HEK293 (cell line): ENCODE results near the gene DDX47.
A peak's percentile ranks its signal among the peaks of the same experiment; 100 is the strongest.

Experiments used
- CTCF ChIA-PET: fragments of 350-600 bp; formaldehyde crosslinking; extraction: SDS; loops from one replicate; lab custom pipeline; 2021; ENCODE audit warnings: antibody characterized with exemption; lab: Yijun Ruan, JAX
- POLR2A ChIA-PET: fragments of 300-600 bp; formaldehyde crosslinking; extraction: SDS; loops from one replicate; lab custom pipeline; 2020; ENCODE audit warnings: antibody characterized with exemption, inconsistent platforms; lab: Yijun Ruan, JAX
- H3K27ac ChIP-seq: fragments of 200-500 bp; sonication (Bioruptor generic); 2 replicates; pipeline ENCODE4 v1.5.1; 2014; ENCODE audit warnings: low read depth, low read length, control low read depth, inconsistent platforms; ENCODE audit errors: extremely low read depth
- H3K36me3 ChIP-seq, 2 experiments: fragments of 200-500 bp in 1 of 2; sonication (Bioruptor generic) in 1 of 2; 1 replicate in 1 of 2; 2 replicates in 1 of 2; pipeline ENCODE4 v1.5.1; 2014 to 2017; ENCODE audit warnings: inconsistent platforms in 2 of 2, low read length in 2 of 2; ENCODE audit not compliant: control insufficient read depth in 2 of 2, insufficient read depth in 1 of 2
- H3K4me1 ChIP-seq: fragments of 200-500 bp; sonication (Bioruptor generic); 2 replicates; pipeline ENCODE4 v1.5.1; 2014; ENCODE audit warnings: mild to moderate bottlenecking, low read length, inconsistent platforms; ENCODE audit not compliant: control insufficient read depth, insufficient read depth
- H3K4me3 ChIP-seq: 2 replicates; pipeline ENCODE4 v1.5.1; 2011; ENCODE audit warnings: low read depth, mild to moderate bottlenecking, control low read depth, low read length, moderate library complexity
- H3K9me3 ChIP-seq: fragments of 200-500 bp; sonication (Bioruptor generic); 2 replicates; pipeline ENCODE4 v1.5.1; 2014; ENCODE audit warnings: low read depth, low read length, inconsistent platforms; ENCODE audit not compliant: control insufficient read depth, insufficient read depth
- GFI1B ChIP-seq: fragments of 450-650 bp; formaldehyde crosslinking; IDR thresholded peaks from 2 replicates; pipeline ENCODE4 v1.5.1; 2016; ENCODE audit warnings: missing biosample characterization, missing genetic modification characterization
- KLF7 ChIP-seq: fragments of 450-650 bp; formaldehyde crosslinking; IDR thresholded peaks from 2 replicates; pipeline ENCODE4 v1.5.1; 2016; ENCODE audit warnings: missing biosample characterization, missing genetic modification characterization, borderline replicate concordance
- SP7 ChIP-seq: fragments of 450-650 bp; formaldehyde crosslinking; IDR thresholded peaks from 2 replicates; pipeline ENCODE4 v1.5.1; 2016; ENCODE audit warnings: missing biosample characterization, missing genetic modification characterization
- TCF7L2 ChIP-seq: IDR thresholded peaks from 2 replicates; pipeline ENCODE4 v1.6.1; 2011; ENCODE audit warnings: low read depth, mild to moderate bottlenecking, inconsistent platforms, low read length, moderate library complexity, borderline replicate concordance
- ZBTB1 ChIP-seq: fragments of 450-650 bp; formaldehyde crosslinking; IDR thresholded peaks from 2 replicates; pipeline ENCODE4 v1.5.1; 2016; ENCODE audit warnings: missing biosample characterization, missing genetic modification characterization
- ZBTB17 ChIP-seq: fragments of 450-650 bp; formaldehyde crosslinking; IDR thresholded peaks from 2 replicates; pipeline ENCODE4 v1.5.1; 2016; ENCODE audit warnings: missing biosample characterization, missing genetic modification characterization
- ZBTB20 ChIP-seq: fragments of 450-650 bp; formaldehyde crosslinking; IDR thresholded peaks from 2 replicates; pipeline ENCODE4 v1.5.1; 2016; ENCODE audit warnings: missing biosample characterization, missing genetic modification characterization
- ZBTB7A ChIP-seq: fragments of 450-650 bp; formaldehyde crosslinking; IDR thresholded peaks from 2 replicates; pipeline ENCODE4 v1.5.1; 2016; ENCODE audit warnings: low read depth, missing biosample characterization, missing genetic modification characterization
- ZEB2 ChIP-seq: fragments of 450-650 bp; formaldehyde crosslinking; IDR thresholded peaks from 2 replicates; pipeline ENCODE4 v1.5.1; 2016; ENCODE audit warnings: missing biosample characterization, missing genetic modification characterization
- ZNF10 ChIP-seq: fragments of 450-650 bp; formaldehyde crosslinking; IDR thresholded peaks from 2 replicates; pipeline ENCODE4 v1.5.1; 2017; ENCODE audit warnings: missing biosample characterization, missing genetic modification characterization
- ZNF2 ChIP-seq: fragments of 450-650 bp; formaldehyde crosslinking; IDR thresholded peaks from 2 replicates; pipeline ENCODE4 v1.5.1; 2016; ENCODE audit warnings: missing biosample characterization, missing genetic modification characterization
- ZNF239 ChIP-seq: fragments of 450-650 bp; formaldehyde crosslinking; IDR thresholded peaks from 2 replicates; pipeline ENCODE4 v1.5.1; 2016; ENCODE audit warnings: missing biosample characterization, missing genetic modification characterization
- ZNF280D ChIP-seq: fragments of 450-650 bp; formaldehyde crosslinking; IDR thresholded peaks from 2 replicates; pipeline ENCODE4 v1.5.1; 2016; ENCODE audit warnings: missing biosample characterization, missing genetic modification characterization
- ZNF292 ChIP-seq: fragments of 450-650 bp; formaldehyde crosslinking; IDR thresholded peaks from 2 replicates; pipeline ENCODE4 v1.5.1; 2016; ENCODE audit warnings: low read depth, missing biosample characterization, missing genetic modification characterization, borderline replicate concordance
- ZNF335 ChIP-seq: fragments of 450-650 bp; formaldehyde crosslinking; conservative IDR thresholded peaks from 2 replicates; pipeline ENCODE4 v1.5.1; 2016; ENCODE audit warnings: missing biosample characterization, missing genetic modification characterization
- ZNF433 ChIP-seq: fragments of 450-650 bp; formaldehyde crosslinking; IDR thresholded peaks from 2 replicates; pipeline ENCODE4 v1.5.1; 2016; ENCODE audit warnings: missing biosample characterization, missing genetic modification characterization, low read depth
- ZNF596 ChIP-seq: fragments of 450-650 bp; IDR thresholded peaks from 2 replicates; pipeline ENCODE4 v1.5.0; 2018; ENCODE audit warnings: missing biosample characterization, mild to moderate bottlenecking, missing genetic modification characterization, moderate library complexity
- ZNF629 ChIP-seq: fragments of 450-650 bp; formaldehyde crosslinking; IDR thresholded peaks from 2 replicates; pipeline ENCODE4 v1.5.1; 2017; ENCODE audit warnings: missing biosample characterization, missing genetic modification characterization
- ZNF660 ChIP-seq: fragments of 450-650 bp; IDR thresholded peaks from 2 replicates; pipeline ENCODE4 v1.5.1; 2018; ENCODE audit warnings: missing biosample characterization, mild to moderate bottlenecking, missing genetic modification characterization
- ZNF677 ChIP-seq: fragments of 450-650 bp; IDR thresholded peaks from 2 replicates; pipeline ENCODE4 v1.5.0; 2018; ENCODE audit warnings: missing biosample characterization, mild to moderate bottlenecking, missing genetic modification characterization, moderate library complexity
- ZNF843 ChIP-seq: fragments of 450-650 bp; formaldehyde crosslinking; IDR thresholded peaks from 2 replicates; pipeline ENCODE4 v1.5.1; 2016; ENCODE audit warnings: missing biosample characterization, missing genetic modification characterization
- ZSCAN30 ChIP-seq: fragments of 450-650 bp; IDR thresholded peaks from 2 replicates; pipeline ENCODE4 v1.5.1; 2018; ENCODE audit warnings: missing biosample characterization, mild to moderate bottlenecking, missing genetic modification characterization, moderate library complexity
- TF ChIP-seq, protein P1 (sequence below): fragments of 450-650 bp; formaldehyde crosslinking; IDR thresholded peaks from 2 replicates; pipeline ENCODE4 v1.5.1; 2016; ENCODE audit warnings: missing biosample characterization, missing genetic modification characterization
- TF ChIP-seq, protein P2 (sequence below): fragments of 450-650 bp; formaldehyde crosslinking; IDR thresholded peaks from 2 replicates; pipeline ENCODE4 v1.5.1; 2016; ENCODE audit warnings: missing biosample characterization, missing genetic modification characterization

DDX47 gene

DNA sequence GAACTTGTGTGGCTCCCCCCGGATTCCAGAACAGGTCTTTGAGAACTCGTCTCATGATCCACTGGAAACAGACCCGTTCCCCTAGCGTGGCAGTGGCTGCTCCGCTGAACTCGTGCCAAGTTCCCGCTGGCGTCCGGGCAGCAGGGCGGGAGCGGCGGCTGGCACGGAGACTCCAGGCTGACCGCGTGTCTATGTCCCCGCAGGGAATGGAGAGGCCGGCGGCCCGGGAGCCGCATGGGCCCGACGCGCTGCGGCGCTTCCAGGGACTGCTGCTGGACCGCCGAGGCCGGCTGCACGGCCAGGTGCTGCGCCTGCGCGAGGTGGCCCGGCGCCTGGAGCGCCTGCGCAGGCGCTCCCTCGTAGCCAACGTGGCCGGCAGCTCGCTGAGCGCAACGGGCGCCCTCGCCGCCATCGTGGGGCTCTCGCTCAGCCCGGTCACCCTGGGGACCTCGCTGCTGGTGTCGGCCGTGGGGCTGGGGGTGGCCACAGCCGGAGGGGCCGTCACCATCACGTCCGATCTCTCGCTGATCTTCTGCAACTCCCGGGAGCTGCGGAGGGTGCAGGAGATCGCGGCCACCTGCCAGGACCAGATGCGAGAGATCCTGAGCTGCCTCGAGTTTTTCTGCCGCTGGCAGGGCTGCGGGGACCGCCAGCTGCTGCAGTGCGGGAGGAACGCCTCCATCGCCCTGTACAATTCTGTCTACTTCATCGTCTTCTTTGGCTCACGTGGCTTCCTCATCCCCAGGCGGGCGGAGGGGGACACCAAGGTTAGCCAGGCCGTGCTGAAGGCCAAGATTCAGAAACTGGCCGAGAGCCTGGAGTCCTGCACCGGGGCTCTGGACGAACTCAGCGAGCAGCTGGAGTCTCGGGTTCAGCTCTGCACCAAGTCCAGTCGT, 26.2 kb upstream of the DDX47 start (continued):
- TF ChIP-seq ZNF433 = no peak
- no peak for TF ChIP-seq KLF7 (tag by site-specific recombination)
- no peak for TF ChIP-seq ZNF280D (tag by site-specific recombination)
- no peak for TF ChIP-seq ZNF292 (tag by site-specific recombination)

GRCh38 chr12:12788131-12788530, 25.0 kb upstream of the DDX47 start:
- POLR2A ChIA-PET = interaction anchor here (1.2 to 2.1 kb wide), 3 partner anchors 49 to 103 kb away, joined by 5 to 12 read pairs (median 6); partner anchors contain the start of gene GPRC5A
- no peak overlapping the region for H3K4me3 ChIP-seq
- 0 out of 2 replicates have a peak, but pooled peaks have one; percentile 22 for TF ChIP-seq ZBTB17 (tag by site-specific recombination)
- TF ChIP-seq SP7 = no peak
- no peak for TF ChIP-seq GFI1B (tag by site-specific recombination)
- TF ChIP-seq, protein P1, sequence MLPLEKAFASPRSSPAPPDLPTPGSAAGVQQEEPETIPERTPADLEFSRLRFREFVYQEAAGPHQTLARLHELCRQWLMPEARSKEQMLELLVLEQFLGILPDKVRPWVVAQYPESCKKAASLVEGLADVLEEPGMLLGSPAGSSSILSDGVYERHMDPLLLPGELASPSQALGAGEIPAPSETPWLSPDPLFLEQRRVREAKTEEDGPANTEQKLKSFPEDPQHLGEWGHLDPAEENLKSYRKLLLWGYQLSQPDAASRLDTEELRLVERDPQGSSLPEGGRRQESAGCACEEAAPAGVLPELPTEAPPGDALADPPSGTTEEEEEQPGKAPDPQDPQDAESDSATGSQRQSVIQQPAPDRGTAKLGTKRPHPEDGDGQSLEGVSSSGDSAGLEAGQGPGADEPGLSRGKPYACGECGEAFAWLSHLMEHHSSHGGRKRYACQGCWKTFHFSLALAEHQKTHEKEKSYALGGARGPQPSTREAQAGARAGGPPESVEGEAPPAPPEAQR (tag by site-specific recombination) = no peak
- TF ChIP-seq ZNF239 = no peak
- no peak for TF ChIP-seq ZBTB7A (tag by site-specific recombination)
- no peak for TF ChIP-seq ZBTB1 (tag by site-specific recombination)
- TF ChIP-seq, all 188 proteins: peak for 1
- Histone ChIP-seq H3K9me3 (no peaks in the 10 kb centered on the region), H3K4me1 (peaks cover 29% of the 10 kb centered on the region), H3K27ac (no peak overlapping the region; the same call in 1 of the 2 replicates), H3K36me3 (no peaks in the 10 kb centered on the region)
- CTCF ChIA-PET = interaction anchor here (0.6 to 3.3 kb wide), 29 partner anchors 9 to 467 kb away, joined by 3 to 28 read pairs (median 6); partner anchors contain the start of gene DDX47

- no peak overlapping the region for H3K4me3 ChIP-seq
- H3K4me1 ChIP-seq = peaks cover 29% of the 10 kb centered on the region
- H3K9me3 ChIP-seq = no peaks in the 10 kb centered on the region
- CTCF ChIA-PET = interaction anchor here (0.6 to 3.3 kb wide), 39 partner anchors 9 to 467 kb away, joined by 3 to 28 read pairs (median 5); partner anchors contain the start of genes DDX47 and GPRC5A
- H3K36me3 ChIP-seq = no peaks in the 10 kb centered on the region
- POLR2A ChIA-PET = interaction anchor here (0.6 to 2.0 kb wide), 3 partner anchors 15 to 107 kb away, joined by 3 to 12 read pairs (median 4); no protein-coding TSS in a partner anchor
- no peak overlapping the region for H3K27ac ChIP-seq
- TF ChIP-seq ZNF677 (no peak), ZNF10 (no peak), ZNF335 (tag by site-specific recombination) (peak; percentile 48; the same call in 1 of the 2 replicates), ZNF2 (tag by site-specific recombination) (peak; percentile 30; the same call in 1 of the 2 replicates), ZNF843 (tag by site-specific recombination) (no peak), ZNF596 (tag by site-specific recombination) (peak; percentile 95), ZSCAN30 (tag by site-specific recombination) (peak; percentile 53; the same call in 1 of the 2 replicates), TCF7L2 (no peak), ZNF660 (tag by site-specific recombination) (peak; percentile 57; the same call in 1 of the 2 replicates), ZEB2 (peak; percentile 36; the same call in 1 of the 2 replicates), ZBTB20 (tag by site-specific recombination) (peak; percentile 28; the same call in 1 of the 2 replicates), ZNF629 (0 out of 2 replicates have a peak, but pooled peaks have one; percentile 19)
- TF ChIP-seq, protein P2, sequence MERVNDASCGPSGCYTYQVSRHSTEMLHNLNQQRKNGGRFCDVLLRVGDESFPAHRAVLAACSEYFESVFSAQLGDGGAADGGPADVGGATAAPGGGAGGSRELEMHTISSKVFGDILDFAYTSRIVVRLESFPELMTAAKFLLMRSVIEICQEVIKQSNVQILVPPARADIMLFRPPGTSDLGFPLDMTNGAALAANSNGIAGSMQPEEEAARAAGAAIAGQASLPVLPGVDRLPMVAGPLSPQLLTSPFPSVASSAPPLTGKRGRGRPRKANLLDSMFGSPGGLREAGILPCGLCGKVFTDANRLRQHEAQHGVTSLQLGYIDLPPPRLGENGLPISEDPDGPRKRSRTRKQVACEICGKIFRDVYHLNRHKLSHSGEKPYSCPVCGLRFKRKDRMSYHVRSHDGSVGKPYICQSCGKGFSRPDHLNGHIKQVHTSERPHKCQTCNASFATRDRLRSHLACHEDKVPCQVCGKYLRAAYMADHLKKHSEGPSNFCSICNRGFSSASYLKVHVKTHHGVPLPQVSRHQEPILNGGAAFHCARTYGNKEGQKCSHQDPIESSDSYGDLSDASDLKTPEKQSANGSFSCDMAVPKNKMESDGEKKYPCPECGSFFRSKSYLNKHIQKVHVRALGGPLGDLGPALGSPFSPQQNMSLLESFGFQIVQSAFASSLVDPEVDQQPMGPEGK (tag by site-specific recombination) = peak; percentile 22; the same call in 1 of the 2 replicates
Measured at GRCh38 chr12:12788675-12789368, 24.3 kb upstream of the DDX47 start.
